MM.1S (cell line): Measurements from ENCODE around the gene ZNF443.
A peak's percentile ranks its signal among the peaks of the same experiment; 100 is the strongest.
"Not testable (repeated sequence)": the region's sequence is repeated elsewhere in the genome, so short reads cannot be mapped to it uniquely, and the experiment has no call there.

Experiments used
- DNase-seq: peaks from one replicate; pipeline ENCODE4 v3.0.0-alpha.2; 2015
- H2AFZ ChIP-seq: fragments of 300-600 bp; sonication (generic); 2 replicates; pipeline ENCODE4 v1.6.0; 2016; ENCODE audit warnings: antibody characterized with exemption, low read length
- H3F3A ChIP-seq: fragments of 300-600 bp; sonication (generic); 2 replicates; pipeline ENCODE4 v1.6.1; 2016; ENCODE audit warnings: mild to moderate bottlenecking, antibody characterized with exemption, low read length, moderate library complexity, mixed read lengths; ENCODE audit not compliant: insufficient read depth
- H3K27ac ChIP-seq: fragments of 300-600 bp; sonication (generic); 2 replicates; pipeline ENCODE4 v1.5.1; 2016; ENCODE audit warnings: mild to moderate bottlenecking, low read length
- H3K27me3 ChIP-seq: fragments of 300-600 bp; sonication (generic); replicated peaks from 2 replicates; pipeline ENCODE4 v1.6.0; 2016; ENCODE audit warnings: low read length; ENCODE audit not compliant: insufficient read depth
- H3K36me3 ChIP-seq: fragments of 300-600 bp; sonication (generic); replicated peaks from 2 replicates; pipeline ENCODE4 v1.6.1; 2016; ENCODE audit warnings: mild to moderate bottlenecking, low read length, mixed read lengths; ENCODE audit not compliant: insufficient read depth
- H3K4me1 ChIP-seq: fragments of 300-600 bp; sonication (generic); 2 replicates; pipeline ENCODE4 v1.6.1; 2016; ENCODE audit warnings: low read length, mixed read lengths
- H3K4me2 ChIP-seq: fragments of 300-600 bp; sonication (generic); 2 replicates; pipeline ENCODE4 v1.6.0; 2016; ENCODE audit warnings: low read depth, low read length
- H3K4me3 ChIP-seq: fragments of 300-600 bp; sonication (generic); 2 replicates; pipeline ENCODE4 v1.5.1; 2016; ENCODE audit warnings: low read length, mixed read lengths
- H3K79me2 ChIP-seq: fragments of 300-600 bp; sonication (generic); 2 replicates; pipeline ENCODE4 v1.6.1; 2016; ENCODE audit warnings: mixed run types, low read length, mixed read lengths
- H3K9ac ChIP-seq: fragments of 300-600 bp; sonication (generic); 2 replicates; pipeline ENCODE4 v1.6.1; 2016; ENCODE audit warnings: low read length, mixed read lengths
- H3K9me2 ChIP-seq: fragments of 300-600 bp; sonication (generic); replicated peaks from 2 replicates; pipeline ENCODE4 v1.6.1; 2016; ENCODE audit warnings: mild to moderate bottlenecking, low read length, mixed read lengths; ENCODE audit not compliant: insufficient read depth
- H3K9me3 ChIP-seq: fragments of 300-600 bp; sonication (generic); replicated peaks from 2 replicates; pipeline ENCODE4 v1.6.1; 2016; ENCODE audit warnings: mild to moderate bottlenecking, low read length, mixed read lengths; ENCODE audit not compliant: insufficient read depth
- H4K20me1 ChIP-seq: fragments of 300-600 bp; sonication (generic); 2 replicates; pipeline ENCODE4 v1.6.1; 2016; ENCODE audit warnings: mild to moderate bottlenecking, low read length, moderate library complexity, mixed read lengths; ENCODE audit not compliant: insufficient read depth
- CTCF ChIP-seq: fragments of 300-600 bp; sonication (generic); IDR thresholded peaks from 2 replicates; pipeline ENCODE4 v1.5.1; 2016; ENCODE audit warnings: antibody characterized with exemption, low read length, mixed read lengths
- EZH2 ChIP-seq: fragments of 300-600 bp; sonication (generic); optimal IDR thresholded peaks from 2 replicates; pipeline ENCODE3; 2017; ENCODE audit warnings: low read depth, mild to moderate bottlenecking, antibody characterized with exemption, low read length, mixed read lengths
- EZH2phosphoT487 ChIP-seq: fragments of 300-600 bp; sonication (generic); IDR thresholded peaks from 2 replicates; pipeline ENCODE4 v1.6.1; 2018; ENCODE audit warnings: antibody characterized with exemption, low read length

ZNF443 gene

GRCh38 chr19:12440541-12441316 is at the start of gene ZNF443:
Gene ZNF443, minus strand, starts transcription at chr19:12441021. Its CDS starts 107 bp downstream, at chr19:12440914.
- Histone ChIP-seq H3K27me3 (no peaks in the 10 kb centered on the region), H3K36me3 (no peaks in the 10 kb centered on the region), H3K4me3 (peak within 1 kb of the TSS; percentile 90), H2AFZ (peak within 1 kb of the TSS; percentile 73), H3F3A (peaks cover 7% of the 10 kb centered on the region; the same call in 1 of the 2 replicates), H3K4me2 (peak within 1 kb of the TSS; percentile 77), H3K9ac (peak within 1 kb of the TSS; percentile 68; the same call in 1 of the 2 replicates), H3K9me3 (no peaks in the 10 kb centered on the region), H3K79me2 (peaks cover 10% of the 10 kb centered on the region), H3K4me1 (0 out of 2 replicates have a peak, but pooled peaks cover 3% of the 10 kb centered on the region), H4K20me1 (no peaks in the 10 kb centered on the region), H3K9me2 (no peaks in the 10 kb centered on the region), H3K27ac (peak within 1 kb of the TSS; percentile 72; the same call in 1 of the 2 replicates)
- TF ChIP-seq EZH2 (no peak), CTCF (no peak), EZH2phosphoT487 (no peak)
- DNase-seq, result peak; percentile 98

- not testable (repeated sequence) for DNase-seq, H3K4me3 ChIP-seq, H3K9me2 ChIP-seq, H4K20me1 ChIP-seq, H3K9me3 ChIP-seq, H3K9ac ChIP-seq, H3K27ac ChIP-seq, H3K27me3 ChIP-seq, H3K4me2 ChIP-seq, H2AFZ ChIP-seq, H3K36me3 ChIP-seq
- peaks cover 26% of the 10 kb centered on the region for H3F3A ChIP-seq
- peaks cover 18% of the 10 kb centered on the region for H3K4me1 ChIP-seq
- peaks cover 29% of the 10 kb centered on the region for H3K79me2 ChIP-seq
Measured at GRCh38 chr19:12486265-12486783, 45.5 kb upstream of the ZNF443 start.

- Histone ChIP-seq H3K9me3 (no peaks in the 10 kb centered on the region), H3K9ac (no peak overlapping the region), H3K79me2 (peaks cover 36% of the 10 kb centered on the region), H3K9me2 (no peaks in the 10 kb centered on the region), H4K20me1 (no peaks in the 10 kb centered on the region), H3K4me2 (no peak overlapping the region), H3K4me3 (no peak overlapping the region), H3F3A (peaks cover 30% of the 10 kb centered on the region), H3K27ac (no peak overlapping the region), H2AFZ (no peak overlapping the region), H3K36me3 (no peaks in the 10 kb centered on the region), H3K4me1 (peaks cover 25% of the 10 kb centered on the region), H3K27me3 (no peaks in the 10 kb centered on the region)
- DNase-seq, result no peak
- TF ChIP-seq EZH2 (no peak), CTCF (no peak), EZH2phosphoT487 (no peak)
Measured at GRCh38 chr19:12485571-12485970, 44.8 kb upstream of the ZNF443 start.

GRCh38 chr19:12485052-12485416 is 44.2 kb upstream of the ZNF443 start:
- Histone ChIP-seq H3K4me2 (peak overlapping the region; percentile 84), H2AFZ (peak overlapping the region; percentile 91), H3K79me2 (peaks cover 42% of the 10 kb centered on the region), H3K9me3 (no peaks in the 10 kb centered on the region), H3F3A (peaks cover 30% of the 10 kb centered on the region), H3K27me3 (no peaks in the 10 kb centered on the region), H3K4me1 (peaks cover 27% of the 10 kb centered on the region), H3K4me3 (peak overlapping the region; percentile 95), H3K9ac (peak overlapping the region; percentile 90; the same call in 1 of the 2 replicates), H3K36me3 (no peaks in the 10 kb centered on the region), H4K20me1 (no peaks in the 10 kb centered on the region), H3K9me2 (no peaks in the 10 kb centered on the region), H3K27ac (peak overlapping the region; percentile 98; the same call in 1 of the 2 replicates)
- TF ChIP-seq EZH2 (no peak), EZH2phosphoT487 (no peak), CTCF (no peak)
- DNase-seq, result no peak
